ENCODE data around the gene SSR1.
A peak's percentile ranks its signal among the peaks of the same experiment; 100 is the strongest.

Gene SSR1

GRCh38 chr6:7314414-7314813 lies 1.4 kb upstream of the SSR1 start:
- Histone ChIP-seq H3K79me1 (replicated peaks; ENCODE audit: low read length, poor library complexity, severe bottlenecking) (no peaks in the 10 kb centered on the region), H3K9ac (ENCODE audit: low read length) (no peak overlapping the region), H2BK120ac (ENCODE audit: low read depth, low read length) (peak overlapping the region; percentile 54), H3K4ac (ENCODE audit: low read depth in 1 of 2, low read length in 2 of 2) (peak overlapping the region; percentile 9 to 88), H3K4me2 (ENCODE audit: low read length, poor library complexity, severe bottlenecking) (no peak overlapping the region), H3K4me1 (ENCODE audit: control insufficient read depth, insufficient read depth, low read depth, low read length) (peaks cover 2% of the 10 kb centered on the region), H3K27me3 (ENCODE audit: control insufficient read depth in 1 of 2, insufficient read depth in 1 of 2, low read length in 2 of 2) (no peaks in the 10 kb centered on the region), H3K9me3 (ENCODE audit: control insufficient read depth, low read length) (no peaks in the 10 kb centered on the region), H2BK5ac (ENCODE audit: low read depth, low read length, poor library complexity, severe bottlenecking) (no peak overlapping the region), H3K23ac (ENCODE audit: low read length in 2 of 2) (no peak overlapping the region), H3K27ac (ENCODE audit: low read length, poor library complexity, severe bottlenecking) (no peak overlapping the region), H3K36me3 (ENCODE audit: control insufficient read depth in 1 of 2, insufficient read depth in 2 of 2, low read depth in 1 of 2, low read length in 2 of 2) (peaks cover 2 to 6% of the 10 kb centered on the region in 2 experiments), H4K8ac (ENCODE audit: low read length) (peak overlapping the region; percentile 74), H2AK5ac (ENCODE audit: low read length, severe bottlenecking) (no peak overlapping the region), H2AFZ (ENCODE audit: low read depth, low read length) (no peak overlapping the region), H3K18ac (ENCODE audit: low read depth in 1 of 2, low read length in 2 of 2) (peak overlapping the region in 1 of 2 experiments; percentile 37), H4K91ac (ENCODE audit: low read length) (peak overlapping the region; percentile 91), H2BK15ac (ENCODE audit: low read depth, poor library complexity, severe bottlenecking) (no peak overlapping the region), H2BK12ac (ENCODE audit: low read length in 2 of 2) (peak overlapping the region; percentile 40 to 75), H3K4me3 (ENCODE audit: insufficient read depth in 1 of 2, low read depth in 1 of 2, low read length in 2 of 2) (no peak overlapping the region), H3K14ac (ENCODE audit: low read length in 2 of 2) (peak overlapping the region in 1 of 2 experiments; percentile 35)
- no peak for DNase-seq
- WGBS = 97% methylated on average over 7 of the region's 7 CpGs

- Histone ChIP-seq H3K14ac (ENCODE audit: low read length in 2 of 2) (peak overlapping the region in 1 of 2 experiments; percentile 4), H2BK120ac (ENCODE audit: low read depth, low read length) (no peak overlapping the region), H2AFZ (ENCODE audit: low read depth, low read length) (no peak overlapping the region), H3K27me3 (ENCODE audit: control insufficient read depth in 1 of 2, insufficient read depth in 1 of 2, low read length in 2 of 2) (no peaks in the 10 kb centered on the region), H3K36me3 (ENCODE audit: control insufficient read depth in 1 of 2, insufficient read depth in 2 of 2, low read depth in 1 of 2, low read length in 2 of 2) (peaks cover 5 to 14% of the 10 kb centered on the region in 2 experiments), H3K18ac (ENCODE audit: low read depth in 1 of 2, low read length in 2 of 2) (peak overlapping the region; percentile 31 to 52), H2BK12ac (ENCODE audit: low read length in 2 of 2) (no peak overlapping the region), H3K4ac (ENCODE audit: low read depth in 1 of 2, low read length in 2 of 2) (peak overlapping the region; percentile 17 to 27), H2AK5ac (ENCODE audit: low read length, severe bottlenecking) (no peak overlapping the region), H3K4me3 (ENCODE audit: insufficient read depth in 1 of 2, low read depth in 1 of 2, low read length in 2 of 2) (peak overlapping the region in 1 of 2 experiments; percentile 88), H2BK15ac (ENCODE audit: low read depth, poor library complexity, severe bottlenecking) (peak overlapping the region; percentile 77), H4K8ac (ENCODE audit: low read length) (peak overlapping the region; percentile 91), H3K79me1 (replicated peaks; ENCODE audit: low read length, poor library complexity, severe bottlenecking) (no peaks in the 10 kb centered on the region), H3K4me1 (ENCODE audit: control insufficient read depth, insufficient read depth, low read depth, low read length) (peaks cover 2% of the 10 kb centered on the region), H4K91ac (ENCODE audit: low read length) (peak overlapping the region; percentile 57), H2BK5ac (ENCODE audit: low read depth, low read length, poor library complexity, severe bottlenecking) (no peak overlapping the region), H3K9me3 (ENCODE audit: control insufficient read depth, low read length) (no peaks in the 10 kb centered on the region), H3K9ac (ENCODE audit: low read length) (peak overlapping the region; percentile 99), H3K4me2 (ENCODE audit: low read length, poor library complexity, severe bottlenecking) (peak overlapping the region; percentile 20), H3K23ac (ENCODE audit: low read length in 2 of 2) (no peak overlapping the region), H3K27ac (ENCODE audit: low read length, poor library complexity, severe bottlenecking) (peak overlapping the region; percentile 87)
- WGBS = 80% methylated on average over 14 of the region's 15 CpGs
- DNase-seq = no peak
These were observed 636 bp upstream of the SSR1 start for GRCh38 chr6:7313505-7314165.

GRCh38 chr6:7311917-7312615 lies 933 bp downstream of the SSR1 start:
- peaks cover 9 to 29% of the 10 kb centered on the region in 2 experiments for H3K36me3 ChIP-seq (ENCODE audit: control insufficient read depth in 1 of 2, insufficient read depth in 2 of 2, low read depth in 1 of 2, low read length in 2 of 2)
- peak overlapping the region in 1 of 2 experiments; percentile 99 for H3K4ac ChIP-seq (ENCODE audit: low read depth in 1 of 2, low read length in 2 of 2)
- no peak overlapping the region for H2AFZ ChIP-seq (ENCODE audit: low read depth, low read length)
- H2BK15ac ChIP-seq (ENCODE audit: low read depth, poor library complexity, severe bottlenecking) = no peak overlapping the region
- no peak overlapping the region for H2BK120ac ChIP-seq (ENCODE audit: low read depth, low read length)
- peak; percentile 20 for DNase-seq
- peak overlapping the region; percentile 85 for H4K8ac ChIP-seq (ENCODE audit: low read length)
- no peak overlapping the region for H2BK12ac ChIP-seq (ENCODE audit: low read length in 2 of 2)
- H3K27me3 ChIP-seq (ENCODE audit: control insufficient read depth in 1 of 2, insufficient read depth in 1 of 2, low read length in 2 of 2) = no peaks in the 10 kb centered on the region
- peak overlapping the region in 1 of 2 experiments; percentile 91 for H3K23ac ChIP-seq (ENCODE audit: low read length in 2 of 2)
- H3K4me1 ChIP-seq (ENCODE audit: control insufficient read depth, insufficient read depth, low read depth, low read length) = peaks cover 2% of the 10 kb centered on the region
- peak overlapping the region; percentile 88 to 97 for H3K4me3 ChIP-seq (ENCODE audit: insufficient read depth in 1 of 2, low read depth in 1 of 2, low read length in 2 of 2)
- H3K14ac ChIP-seq (ENCODE audit: low read length in 2 of 2) = peak overlapping the region in 1 of 2 experiments; percentile 99
- H4K91ac ChIP-seq (ENCODE audit: low read length) = no peak overlapping the region
- H3K9ac ChIP-seq (ENCODE audit: low read length) = peak overlapping the region; percentile 99
- H3K9me3 ChIP-seq (ENCODE audit: control insufficient read depth, low read length) = no peaks in the 10 kb centered on the region
- H3K79me1 ChIP-seq (replicated peaks; ENCODE audit: low read length, poor library complexity, severe bottlenecking) = no peaks in the 10 kb centered on the region
- no peak overlapping the region for H2BK5ac ChIP-seq (ENCODE audit: low read depth, low read length, poor library complexity, severe bottlenecking)
- peak overlapping the region in 1 of 2 experiments; percentile 88 for H3K18ac ChIP-seq (ENCODE audit: low read depth in 1 of 2, low read length in 2 of 2)
- peak overlapping the region; percentile 17 for H3K27ac ChIP-seq (ENCODE audit: low read length, poor library complexity, severe bottlenecking)
- H3K4me2 ChIP-seq (ENCODE audit: low read length, poor library complexity, severe bottlenecking) = peak overlapping the region; percentile 49
- WGBS = 0% methylated on average over 11 of the region's 17 CpGs
- no peak overlapping the region for H2AK5ac ChIP-seq (ENCODE audit: low read length, severe bottlenecking)

- H3K4ac ChIP-seq (ENCODE audit: low read depth in 1 of 2, low read length in 2 of 2) = no peak overlapping the region
- peak overlapping the region; percentile 99 for H3K9ac ChIP-seq (ENCODE audit: low read length)
- no peak overlapping the region for H2BK12ac ChIP-seq (ENCODE audit: low read length in 2 of 2)
- no peak overlapping the region for H2BK15ac ChIP-seq (ENCODE audit: low read depth, poor library complexity, severe bottlenecking)
- H3K23ac ChIP-seq (ENCODE audit: low read length in 2 of 2) = no peak overlapping the region
- H3K18ac ChIP-seq (ENCODE audit: low read depth in 1 of 2, low read length in 2 of 2) = no peak overlapping the region
- peak; percentile 12 for DNase-seq
- H4K8ac ChIP-seq (ENCODE audit: low read length) = no peak overlapping the region
- H3K4me2 ChIP-seq (ENCODE audit: low read length, poor library complexity, severe bottlenecking) = peak overlapping the region; percentile 58
- H3K27me3 ChIP-seq (ENCODE audit: control insufficient read depth in 1 of 2, insufficient read depth in 1 of 2, low read length in 2 of 2) = no peaks in the 10 kb centered on the region
- H3K14ac ChIP-seq (ENCODE audit: low read length in 2 of 2) = no peak overlapping the region
- WGBS = 57% methylated on average over 1 of the region's 1 CpG
- H3K4me3 ChIP-seq (ENCODE audit: insufficient read depth in 1 of 2, low read depth in 1 of 2, low read length in 2 of 2) = peak overlapping the region in 1 of 2 experiments; percentile 88
- no peaks in the 10 kb centered on the region for H3K79me1 ChIP-seq (replicated peaks; ENCODE audit: low read length, poor library complexity, severe bottlenecking)
- no peak overlapping the region for H3K27ac ChIP-seq (ENCODE audit: low read length, poor library complexity, severe bottlenecking)
- peaks cover 12 to 33% of the 10 kb centered on the region in 2 experiments for H3K36me3 ChIP-seq (ENCODE audit: control insufficient read depth in 1 of 2, insufficient read depth in 2 of 2, low read depth in 1 of 2, low read length in 2 of 2)
- no peak overlapping the region for H2AK5ac ChIP-seq (ENCODE audit: low read length, severe bottlenecking)
- H3K9me3 ChIP-seq (ENCODE audit: control insufficient read depth, low read length) = no peaks in the 10 kb centered on the region
- H4K91ac ChIP-seq (ENCODE audit: low read length) = no peak overlapping the region
- H3K4me1 ChIP-seq (ENCODE audit: control insufficient read depth, insufficient read depth, low read depth, low read length) = peaks cover 2% of the 10 kb centered on the region
- no peak overlapping the region for H2AFZ ChIP-seq (ENCODE audit: low read depth, low read length)
- H2BK120ac ChIP-seq (ENCODE audit: low read depth, low read length) = no peak overlapping the region
- H2BK5ac ChIP-seq (ENCODE audit: low read depth, low read length, poor library complexity, severe bottlenecking) = no peak overlapping the region
These were observed 1.8 kb downstream of the SSR1 start for GRCh38 chr6:7311176-7311575.

All from mesenchymal stem cell (in vitro differentiated cells and primary cell).